Fibroblast of lung (primary cell): Measurements from ENCODE around the gene ADARB1. TPM values are rescaled to one million over a fixed set of nuclear protein-coding genes. Genes with fewer than 3 reads are reported as not detected.
A peak's percentile ranks its signal among the peaks of the same experiment; 100 is the strongest.
"Not testable (repeated sequence)": the region's sequence is repeated elsewhere in the genome, so short reads cannot be mapped to it uniquely, and the experiment has no call there.

Experiments used
- DNase-seq, 2 donors: peaks; one replicate each; pipeline versions ENCODE4 v3.0.0 to v3.0.0-alpha.2; 2010; ENCODE audit warnings: low read depth in 2 of 2
- H2AFZ ChIP-seq: 2 replicates; pipeline ENCODE4 v1.5.1; 2012; ENCODE audit warnings: low read length, control low read depth, inconsistent platforms
- H3K27ac ChIP-seq: 2 replicates; pipeline ENCODE4 v1.5.1; 2011; ENCODE audit warnings: low read length, control low read depth; ENCODE audit not compliant: insufficient read depth
- H3K27me3 ChIP-seq: 2 replicates; pipeline ENCODE4 v1.5.1; 2011; ENCODE audit warnings: mild to moderate bottlenecking, low read length; ENCODE audit not compliant: control insufficient read depth, insufficient read depth
- H3K36me3 ChIP-seq: 2 replicates; pipeline ENCODE4 v1.5.1; 2011; ENCODE audit warnings: low read length; ENCODE audit not compliant: control insufficient read depth, insufficient read depth
- H3K4me1 ChIP-seq: 2 replicates; pipeline ENCODE4 v1.5.1; 2011; ENCODE audit warnings: low read length; ENCODE audit not compliant: control insufficient read depth, insufficient read depth; ENCODE audit errors: extremely low read depth
- H3K4me2 ChIP-seq: 2 replicates; pipeline ENCODE4 v1.5.1; 2011; ENCODE audit warnings: low read length, control low read depth; ENCODE audit not compliant: insufficient read depth; ENCODE audit errors: extremely low read depth
- H3K4me3 ChIP-seq, 4 experiments: fragments of 200-600 bp in 1 of 4; sonication (generic) in 1 of 4; replicated peaks in 1 of 4; 2 replicates each; pipeline ENCODE4 v1.5.1; 2011 to 2016; ENCODE audit warnings: low read length in 4 of 4, low read depth in 3 of 4, mild to moderate bottlenecking in 3 of 4, control low read depth in 2 of 4, inconsistent platforms in 1 of 4, mixed read lengths in 1 of 4; ENCODE audit not compliant: insufficient read depth in 1 of 4; ENCODE audit errors: control extremely low read depth in 1 of 4
- H3K79me2 ChIP-seq: 2 replicates; pipeline ENCODE4 v1.5.1; 2012; ENCODE audit warnings: mild to moderate bottlenecking, low read length, inconsistent platforms; ENCODE audit not compliant: control insufficient read depth, insufficient read depth
- H3K9ac ChIP-seq: 2 replicates; pipeline ENCODE4 v1.5.1; 2011; ENCODE audit warnings: mild to moderate bottlenecking, low read length, control low read depth; ENCODE audit not compliant: insufficient read depth
- H3K9me3 ChIP-seq: 2 replicates; pipeline ENCODE4 v1.5.1; 2012; ENCODE audit warnings: low read depth, low read length; ENCODE audit not compliant: control insufficient read depth, insufficient read depth
- H4K20me1 ChIP-seq: 2 replicates; pipeline ENCODE4 v1.5.1; 2011; ENCODE audit warnings: low read length; ENCODE audit not compliant: control insufficient read depth, insufficient read depth; ENCODE audit errors: extremely low read depth
- CTCF ChIP-seq, 2 donors: IDR thresholded peaks in 1 of 2; conservative IDR thresholded peaks in 1 of 2; 1 replicate in 1 of 2; 2 replicates in 1 of 2; pipeline ENCODE4 v1.5.1; 2011 to 2012; ENCODE audit warnings: low read length in 2 of 2, control low read depth in 1 of 2, inconsistent platforms in 1 of 2, low read depth in 1 of 2, mild to moderate bottlenecking in 1 of 2
- EZH2 ChIP-seq: IDR thresholded peaks from 2 replicates; pipeline ENCODE4 v1.5.1; 2012; ENCODE audit warnings: low read length, control low read depth, mild to moderate bottlenecking; ENCODE audit errors: missing control alignments
- polyA plus RNA-seq, 2 donors: library from polyadenylated mRNA; depleted of rRNA in 1 of 2; stranded (reverse) in 1 of 2; unstranded in 1 of 2; fragments of >200 nt; gene quantifications; 2 replicates each; pipeline ENCODE4 v1.2.1, GENCODE V29; 2011 to 2012; ENCODE audit warnings: missing spikeins in 1 of 2
- total RNA-seq: library from RNA; depleted of rRNA; stranded (reverse); fragments of >200 nt; gene quantifications from 2 replicates; pipeline ENCODE4 v1.2.1, GENCODE V29; 2014

ADARB1 gene
- total and polyA plus RNA-seq, 2 donors (not counting 1 experiment from before 2014, with no cell fraction given) = 20.2 to 25.3 TPM

- Histone ChIP-seq H3K9me3 (no peaks in the 10 kb centered on the region), H3K4me2 (no peak overlapping the region), H3K36me3 (no peaks in the 10 kb centered on the region), H4K20me1 (no peaks in the 10 kb centered on the region), H3K27ac (no peak overlapping the region), H3K27me3 (no peaks in the 10 kb centered on the region), H2AFZ (no peak overlapping the region), H3K79me2 (no peaks in the 10 kb centered on the region), H3K4me3 (no peak overlapping the region), H3K4me1 (peaks cover 17% of the 10 kb centered on the region), H3K9ac (no peak overlapping the region)
- DNase-seq = no peak
- no peak for TF ChIP-seq EZH2
Observed at GRCh38 chr21:45131537-45131999, 57.2 kb downstream of the ADARB1 start.

DNA sequence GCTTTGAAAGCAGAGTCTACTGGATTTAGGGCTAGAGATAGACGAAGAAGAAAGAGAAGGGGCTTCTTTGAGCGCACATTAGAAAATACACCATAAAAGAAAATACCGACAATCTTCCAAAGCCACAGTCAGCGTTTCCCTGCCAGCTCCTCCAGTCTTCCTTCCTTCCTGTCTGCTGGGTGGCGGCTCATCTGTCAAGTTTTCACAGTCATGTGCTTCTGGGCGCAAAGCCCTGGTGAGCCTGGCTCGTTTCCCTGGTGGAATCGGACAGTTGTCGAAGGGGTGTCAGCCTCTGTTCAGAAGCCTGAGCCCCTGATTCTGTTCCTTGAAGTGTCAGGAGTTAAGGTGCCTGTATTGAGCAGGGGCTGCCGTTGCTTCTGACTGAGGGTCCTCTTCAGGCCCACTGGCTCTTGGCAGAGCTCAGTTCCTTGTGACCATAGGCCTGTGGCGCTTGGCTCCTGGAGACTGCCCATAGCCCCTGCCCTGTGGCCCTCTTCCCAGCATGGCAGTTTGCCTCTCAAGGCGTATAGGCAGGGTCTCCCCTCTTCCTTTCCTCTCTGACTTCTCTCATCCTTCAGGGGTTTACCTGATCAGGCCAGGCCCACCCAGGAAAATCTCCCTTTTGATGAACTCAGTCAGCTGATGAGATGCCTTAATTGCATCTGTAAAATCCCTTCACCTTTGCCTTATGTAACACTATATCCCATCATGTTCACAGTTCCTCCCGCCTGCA is 58.6 kb downstream of the ADARB1 start:
- no peak overlapping the region for H2AFZ ChIP-seq
- no peaks in the 10 kb centered on the region for H3K27me3 ChIP-seq
- no peak overlapping the region for H3K9ac ChIP-seq
- no peak overlapping the region for H3K4me3 ChIP-seq
- H3K4me1 ChIP-seq = peaks cover 21% of the 10 kb centered on the region
- DNase-seq = peak; percentile 44
- H3K79me2 ChIP-seq = no peaks in the 10 kb centered on the region
- H3K9me3 ChIP-seq = no peaks in the 10 kb centered on the region
- H3K27ac ChIP-seq = no peak overlapping the region
- no peak overlapping the region for H3K4me2 ChIP-seq
- no peak for TF ChIP-seq EZH2
- TF ChIP-seq CTCF (conservative IDR thresholded peaks at IDR 0.05 in 1 of 2, IDR thresholded peaks at IDR 0.05 in 1 of 2; ENCODE audit: low read depth in 1 of 2, low read length in 2 of 2) = no peak
- no peaks in the 10 kb centered on the region for H4K20me1 ChIP-seq
- no peaks in the 10 kb centered on the region for H3K36me3 ChIP-seq

DNA sequence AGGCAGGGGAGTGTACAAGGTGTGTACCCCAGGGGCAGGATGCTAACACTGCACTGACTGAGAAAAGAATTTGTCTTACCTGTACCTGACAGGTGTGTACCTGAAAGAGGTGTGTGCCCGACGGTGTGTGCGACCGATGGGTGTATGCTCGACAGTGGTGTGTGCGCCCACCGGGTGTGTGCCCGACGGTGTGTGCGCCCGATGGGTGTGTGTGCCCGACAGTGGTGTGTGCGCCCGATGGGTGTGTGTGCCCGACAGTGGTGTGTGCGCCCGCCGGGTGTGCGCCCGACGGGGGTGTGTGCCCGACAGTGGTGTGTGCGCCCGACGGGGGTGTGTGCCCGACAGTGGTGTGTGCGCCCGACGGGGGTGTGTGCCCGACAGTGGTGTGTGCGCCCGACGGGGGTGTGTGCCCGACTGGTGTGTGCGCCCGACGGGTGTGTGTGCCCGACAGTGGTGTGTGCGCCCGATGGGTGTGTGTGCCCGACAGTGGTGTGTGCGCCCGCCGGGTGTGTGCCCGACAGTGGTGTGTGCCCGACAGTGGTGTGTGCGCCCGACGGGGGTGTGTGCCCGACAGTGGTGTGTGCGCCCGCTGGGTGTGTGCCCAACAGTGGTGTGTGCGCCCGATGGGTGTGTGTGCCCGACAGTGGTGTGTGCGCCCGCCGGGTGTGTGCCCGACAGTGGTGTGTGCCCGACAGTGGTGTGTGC is 59.3 kb downstream of the ADARB1 start:
- H2AFZ ChIP-seq, H3K4me3 ChIP-seq, H3K4me2 ChIP-seq, H3K27ac ChIP-seq, H4K20me1 ChIP-seq, H3K27me3 ChIP-seq, H3K9ac ChIP-seq, DNase-seq, H3K36me3 ChIP-seq, H3K9me3 ChIP-seq, H3K79me2 ChIP-seq: not testable (repeated sequence)
- peaks cover 21% of the 10 kb centered on the region for H3K4me1 ChIP-seq
